ENCODE results near the gene PYY. TPM values are rescaled to one million over a fixed set of nuclear protein-coding genes. Genes with fewer than 3 reads are reported as not detected.

The PYY gene
- total RNA-seq, 1 experiment from 2014 or later, result not detected

Other genes with a start within 250 kb of the PYY start
- not detected for gene SOST, start 195.1 kb downstream of the PYY start, total RNA-seq (2021; ENCODE audit: unreplicated experiment)
- gene DUSP3, start 175.0 kb downstream of the PYY start, total RNA-seq (2021; ENCODE audit: unreplicated experiment), result 41.6 TPM
- not detected for gene CFAP97D1, start 173.5 kb downstream of the PYY start, total RNA-seq (2021; ENCODE audit: unreplicated experiment)
- gene MPP3, start 120.8 kb downstream of the PYY start, total RNA-seq (2021; ENCODE audit: unreplicated experiment), result 7.1 TPM
- gene CD300LG, start 106.8 kb downstream of the PYY start, total RNA-seq (2021; ENCODE audit: unreplicated experiment), result not detected
- gene MPP2, start 46.4 kb downstream of the PYY start, total RNA-seq (2021; ENCODE audit: unreplicated experiment), result 3.5 TPM
- gene PPY, start 11.5 kb downstream of the PYY start, total RNA-seq (2021; ENCODE audit: unreplicated experiment), result not detected
- gene NAGS, start 50.7 kb upstream of the PYY start, total RNA-seq (2021; ENCODE audit: unreplicated experiment), result 2.7 TPM
- 32.8 TPM for gene TMEM101, start 61.0 kb upstream of the PYY start, total RNA-seq (2021; ENCODE audit: unreplicated experiment)
- 73.0 TPM for gene LSM12, start 112.7 kb upstream of the PYY start, total RNA-seq (2021; ENCODE audit: unreplicated experiment)
- 42.7 TPM for gene G6PC3, start 116.8 kb upstream of the PYY start, total RNA-seq (2021; ENCODE audit: unreplicated experiment)
- 11.5 TPM for gene HDAC5, start 169.7 kb upstream of the PYY start, total RNA-seq (2021; ENCODE audit: unreplicated experiment)
- 7.8 TPM for gene HROB, start 188.0 kb upstream of the PYY start, total RNA-seq (2021; ENCODE audit: unreplicated experiment)
- gene ASB16, start 216.8 kb upstream of the PYY start, total RNA-seq (2021; ENCODE audit: unreplicated experiment), result not detected
- gene TMUB2, start 233.0 kb upstream of the PYY start, total RNA-seq (2021; ENCODE audit: unreplicated experiment), result 30.7 TPM
- 69.8 TPM for gene ATXN7L3, start 245.9 kb upstream of the PYY start, total RNA-seq (2021; ENCODE audit: unreplicated experiment)